PC-3 (cell line): ENCODE data around the gene ARHGEF3. TPM values are rescaled to one million over a fixed set of nuclear protein-coding genes. Genes with fewer than 3 reads are reported as not detected.

Experiments
- ATAC-seq: fragments of 200-7000 bp; cut with Tn5 transposase; 2 replicates; pipeline ENCODE4 v1.9.1; 2020; ENCODE audit warnings: mild to moderate bottlenecking, moderate library complexity
- BruUV-seq: library from RNA; stranded (reverse); fragments of 400-500 nt; replicated peaks from 2 replicates; lab custom pipeline; 2021; lab: Mats Ljungman, UMichigan
- CTCF ChIA-PET: fragments of 300-600 bp; sonication (Branson Sonifier 250); formaldehyde crosslinking; loops from one replicate; lab custom pipeline; 2022; ENCODE audit warnings: antibody characterized with exemption; lab: Charles Lee
- POLR2A ChIA-PET: fragments of 300-600 bp; sonication (Branson Sonifier 250); formaldehyde crosslinking; loops from one replicate; lab custom pipeline; 2022; ENCODE audit warnings: antibody characterized with exemption; ENCODE audit not compliant: unreplicated experiment; lab: Charles Lee
- DNase-seq: peaks from one replicate; pipeline ENCODE4 v3.0.0-alpha.2; 2015
- H2AFZ ChIP-seq: fragments of 300-600 bp; sonication (generic); 2 replicates; pipeline ENCODE4 v1.6.0; 2016; ENCODE audit warnings: antibody characterized with exemption, low read length
- H3F3A ChIP-seq: fragments of 300-600 bp; sonication (generic); one replicate; pipeline ENCODE4 v1.6.0; 2017; ENCODE audit warnings: antibody characterized with exemption, low read length, control low read depth, mild to moderate bottlenecking; ENCODE audit not compliant: unreplicated experiment
- H3K27ac ChIP-seq: fragments of 300-600 bp; sonication (generic); 2 replicates; pipeline ENCODE4 v1.5.1; 2016; ENCODE audit warnings: mild to moderate bottlenecking, low read length
- H3K27me3 ChIP-seq: fragments of 300-600 bp; sonication (generic); 2 replicates; pipeline ENCODE4 v1.6.1; 2016; ENCODE audit warnings: low read length, mixed read lengths
- H3K36me3 ChIP-seq: fragments of 300-600 bp; sonication (generic); 2 replicates; pipeline ENCODE4 v1.6.1; 2016; ENCODE audit warnings: low read depth, mixed run types, low read length, mixed read lengths
- H3K4me1 ChIP-seq: fragments of 300-600 bp; sonication (generic); 2 replicates; pipeline ENCODE4 v1.5.1; 2016; ENCODE audit warnings: low read length; ENCODE audit not compliant: insufficient read depth
- H3K4me2 ChIP-seq: fragments of 300-600 bp; sonication (generic); 2 replicates; pipeline ENCODE4 v1.6.0; 2016; ENCODE audit warnings: low read length
- H3K4me3 ChIP-seq: fragments of 300-600 bp; sonication (generic); 2 replicates; pipeline ENCODE4 v1.5.1; 2016; ENCODE audit warnings: mild to moderate bottlenecking, low read length, mixed read lengths
- H3K79me2 ChIP-seq: fragments of 300-600 bp; sonication (generic); 2 replicates; pipeline ENCODE4 v1.6.1; 2017; ENCODE audit warnings: low read length, mixed read lengths
- H3K9ac ChIP-seq: fragments of 300-600 bp; sonication (generic); 2 replicates; pipeline ENCODE4 v1.6.0; 2016; ENCODE audit warnings: mild to moderate bottlenecking, low read length
- H3K9me2 ChIP-seq: fragments of 300-600 bp; sonication (generic); replicated peaks from 2 replicates; pipeline ENCODE4 v1.6.1; 2016; ENCODE audit warnings: mixed run types, low read length, mixed read lengths
- H3K9me3 ChIP-seq: fragments of 300-600 bp; sonication (generic); 2 replicates; pipeline ENCODE4 v1.6.1; 2016; ENCODE audit warnings: low read length, mixed read lengths
- H4K20me1 ChIP-seq: fragments of 300-600 bp; sonication (generic); 2 replicates; pipeline ENCODE4 v1.6.1; 2016; ENCODE audit warnings: low read length, mixed read lengths
- CTCF ChIP-seq: fragments of 300-600 bp; sonication (generic); conservative IDR thresholded peaks from 2 replicates; pipeline ENCODE4 v1.5.1; 2017; ENCODE audit warnings: antibody characterized with exemption, low read depth, mild to moderate bottlenecking, low read length
- EZH2 ChIP-seq: fragments of 300-600 bp; sonication (generic); IDR thresholded peaks from one replicate; pipeline ENCODE4 v1.6.1; 2017; ENCODE audit warnings: antibody characterized with exemption, mild to moderate bottlenecking, low read length; ENCODE audit not compliant: unreplicated experiment
- EZH2phosphoT487 ChIP-seq: fragments of 300-600 bp; sonication (generic); IDR thresholded peaks from 2 replicates; pipeline ENCODE4 v1.6.1; 2018; ENCODE audit warnings: mild to moderate bottlenecking, antibody characterized with exemption, low read length, borderline replicate concordance
- intact Hi-C: fragments of 100-400 bp; cut with micrococcal nuclease; formaldehyde crosslinking; loops from 2 replicates; pipeline ENCODE4 v1.9.0; 2023
- total RNA-seq: library from RNA; depleted of rRNA; stranded (reverse); fragments of >200 nt; gene quantifications from 2 replicates; pipeline ENCODE4 v1.2.3, GENCODE V29; 2014

ARHGEF3 gene
- total RNA-seq, 1 experiment from 2014 or later: 8.7 TPM

GRCh38 chr3:56819016-56819809, 17.5 kb upstream of the ARHGEF3 start:
- Histone ChIP-seq H3K9me3 (no peaks in the 10 kb centered on the region), H3K27ac (no peak overlapping the region), H3K4me1 (peaks cover 16% of the 10 kb centered on the region), H3K4me3 (no peak overlapping the region), H3K27me3 (no peaks in the 10 kb centered on the region), H4K20me1 (no peaks in the 10 kb centered on the region), H3K36me3 (no peaks in the 10 kb centered on the region), H3K79me2 (no peaks in the 10 kb centered on the region), H3K9ac (no peak overlapping the region), H3F3A (no peaks in the 10 kb centered on the region), H2AFZ (no peak overlapping the region), H3K9me2 (no peaks in the 10 kb centered on the region), H3K4me2 (no peak overlapping the region)
- no TSS peak for BruUV-seq
- DNase-seq: peak; percentile 59
- peak; percentile 91 for ATAC-seq
- CTCF ChIA-PET: interaction anchor here (0.9 to 1.6 kb wide), 2 partner anchors 17 to 20 kb away, joined by 4 to 5 read pairs; partner anchors contain the start of gene ARHGEF3
- intact Hi-C loops: loop anchor here (2.0 kb wide), 1 partner anchor 22 kb away; no protein-coding TSS in a partner anchor
- POLR2A ChIA-PET: no interaction called here
- TF ChIP-seq CTCF (no peak), EZH2 (no peak), EZH2phosphoT487 (no peak)

- ChIA-PET CTCF (interaction anchor here (1.6 kb wide), 1 partner anchor 17 kb away, joined by 4 read pairs; the partner anchor contains the start of gene ARHGEF3), POLR2A (no interaction called here)
- no peak overlapping the region for H3K27ac ChIP-seq
- peaks cover 24% of the 10 kb centered on the region for H3K4me1 ChIP-seq
- H3K9me2 ChIP-seq: no peaks in the 10 kb centered on the region
- H4K20me1 ChIP-seq: no peaks in the 10 kb centered on the region
- no peaks in the 10 kb centered on the region for H3K27me3 ChIP-seq
- DNase-seq (no peak), ATAC-seq (no peak)
- no peaks in the 10 kb centered on the region for H3K9me3 ChIP-seq
- intact Hi-C loops: loop anchor here (2.0 kb wide), 1 partner anchor 22 kb away; no protein-coding TSS in a partner anchor
- no peak overlapping the region for H3K9ac ChIP-seq
- H2AFZ ChIP-seq: no peak overlapping the region
- TF ChIP-seq EZH2phosphoT487 (no peak), EZH2 (no peak), CTCF (no peak)
- no TSS peak for BruUV-seq
- no peaks in the 10 kb centered on the region for H3F3A ChIP-seq
- H3K4me3 ChIP-seq: no peak overlapping the region
- no peaks in the 10 kb centered on the region for H3K79me2 ChIP-seq
- H3K4me2 ChIP-seq: no peak overlapping the region
- H3K36me3 ChIP-seq: no peaks in the 10 kb centered on the region
These were observed 16.6 kb upstream of the ARHGEF3 start for GRCh38 chr3:56818156-56818985.
